ENCODE data around the gene SNAP25. TPM values are rescaled to one million over a fixed set of nuclear protein-coding genes. Genes with fewer than 3 reads are reported as not detected.

The SNAP25 gene
- polyA plus RNA-seq (2013, experiment 1 of 2; ENCODE audit: insufficient read length): 2.3 TPM
- polyA plus RNA-seq (2013, experiment 2 of 2; ENCODE audit: insufficient read length): 2.1 TPM

DNA sequence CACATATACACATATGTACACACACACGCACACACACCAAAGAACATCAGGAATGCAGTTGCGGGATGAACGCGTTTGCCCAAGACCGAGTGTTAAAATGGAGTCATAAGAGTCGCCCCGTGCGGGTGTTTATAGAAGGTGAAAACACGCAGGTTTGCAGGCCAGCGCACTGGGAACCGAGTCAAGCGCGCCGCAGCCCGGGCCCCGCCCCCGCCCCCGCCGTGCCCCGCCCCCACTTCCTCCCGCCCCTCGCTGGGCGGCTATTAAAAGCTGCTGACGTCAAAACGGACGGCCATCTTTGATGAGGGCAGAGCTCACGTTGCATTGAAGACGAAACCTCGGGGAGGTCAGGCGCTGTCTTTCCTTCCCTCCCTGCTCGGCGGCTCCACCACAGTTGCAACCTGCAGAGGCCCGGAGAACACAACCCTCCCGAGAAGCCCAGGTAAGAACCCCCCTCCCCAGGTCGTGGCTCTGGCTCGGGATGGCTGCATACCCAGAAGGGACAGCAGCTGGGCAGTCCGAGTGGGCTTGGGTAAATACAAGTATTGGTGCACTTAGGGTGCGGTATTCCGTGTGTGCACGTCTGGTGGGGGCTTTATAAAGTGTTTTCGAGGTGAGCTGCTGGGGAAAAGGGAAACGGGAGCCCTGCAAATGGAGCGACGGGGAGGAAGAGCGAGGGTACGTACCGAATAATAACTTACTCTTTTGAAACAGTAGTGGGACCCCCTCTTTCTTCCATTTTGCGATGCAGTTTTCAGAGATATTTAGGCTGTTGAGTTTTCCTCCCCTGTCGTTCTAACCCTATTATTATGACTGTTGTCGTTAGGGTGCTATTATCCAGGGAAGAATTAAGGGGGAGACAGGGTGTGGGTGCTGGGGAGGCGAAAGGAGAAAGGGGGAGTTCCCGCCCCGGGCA, at the start of gene SNAP25:
SNAP25 (plus strand) TSS at position 295 of the 916 bp plus-strand sequence. CDS start 56,662 bp downstream, outside the sequence.
- peak; percentile 92 for DNase-seq

DNA sequence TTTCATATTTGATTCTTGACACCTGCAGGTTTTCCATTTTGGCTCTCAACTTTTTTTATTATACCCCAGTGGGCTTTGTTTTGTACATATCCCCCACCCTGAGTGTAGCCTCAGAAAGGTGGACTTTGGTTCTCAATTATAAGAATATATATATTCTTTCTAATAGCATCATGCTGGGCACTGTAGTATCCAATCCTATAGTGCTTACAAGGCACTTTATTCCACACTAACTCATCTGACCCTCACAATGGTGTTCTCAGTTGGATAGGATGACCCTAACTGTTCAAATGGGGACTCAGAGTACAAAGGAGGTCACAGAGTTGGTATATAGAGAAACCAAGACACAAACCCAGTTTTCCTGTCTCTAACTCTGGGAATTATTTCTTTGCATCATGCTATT, 48.9 kb upstream of the SNAP25 start:
- no peak for DNase-seq

DNA sequence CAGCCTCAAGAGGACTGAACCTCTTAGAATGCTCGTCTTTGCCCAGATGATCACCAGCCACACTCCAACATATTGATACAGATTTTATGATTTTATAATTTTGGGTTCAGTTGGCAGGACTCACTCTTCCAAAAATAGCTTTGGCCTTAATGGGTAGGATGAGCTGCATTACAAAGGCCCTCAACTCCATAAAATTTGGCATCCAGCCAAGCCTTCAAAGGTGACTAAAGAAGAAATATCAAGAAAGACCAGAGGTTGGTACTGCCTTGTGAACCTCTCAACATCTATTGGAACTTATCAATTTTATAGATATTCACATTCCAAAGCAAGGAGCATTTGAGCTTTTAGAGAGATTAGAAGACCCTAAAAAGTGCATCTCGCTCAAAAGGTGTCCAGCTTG, 48.4 kb upstream of the SNAP25 start:
- DNase-seq: no peak

GRCh38 chr20:10171864-10172751, 46.5 kb upstream of the SNAP25 start:
- peak; percentile 31 for DNase-seq

- DNase-seq: no peak
These were observed 45.5 kb upstream of the SNAP25 start for GRCh38 chr20:10172998-10173655.

DNA sequence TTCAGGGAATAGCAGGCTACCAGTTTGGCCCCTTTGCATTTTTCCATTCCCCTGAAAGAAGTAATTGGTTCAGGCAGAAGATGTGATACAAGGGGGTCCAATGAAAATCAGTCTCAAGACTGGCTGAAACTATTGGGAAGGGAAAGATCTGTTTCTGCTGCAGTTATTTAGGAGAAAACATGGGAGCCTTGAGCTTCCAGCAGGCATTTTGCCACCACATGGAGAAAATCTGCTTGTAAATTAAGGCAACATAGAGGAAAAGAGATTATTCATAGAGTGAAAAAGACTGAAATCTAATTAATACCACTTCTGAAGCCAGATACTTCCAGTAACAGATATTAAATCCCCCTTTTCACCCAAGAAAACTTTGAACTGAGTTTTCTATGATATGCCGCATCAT, 44.2 kb upstream of the SNAP25 start:
- DNase-seq: no peak

GRCh38 chr20:10177326-10177725, 41.3 kb upstream of the SNAP25 start:
- DNase-seq: peak; percentile 41

DNA sequence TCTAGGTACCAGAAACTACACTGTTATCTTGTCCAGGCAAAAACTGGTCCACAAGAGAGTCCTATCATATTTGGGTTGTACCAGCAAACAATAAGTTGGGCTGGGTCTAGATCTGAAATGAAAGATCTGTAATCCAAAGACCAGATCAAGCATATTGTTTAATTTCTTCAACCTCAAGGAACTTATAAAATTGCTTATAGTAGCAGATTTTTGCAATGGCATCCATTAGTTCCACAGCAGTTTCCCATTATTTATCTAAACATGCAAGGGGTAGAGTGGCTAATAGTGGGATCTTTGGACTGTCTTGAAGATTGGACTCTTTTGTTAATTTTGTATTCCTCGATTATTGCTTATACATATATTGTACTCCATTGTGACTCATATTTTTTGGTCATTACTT, 40.5 kb upstream of the SNAP25 start:
- no peak for DNase-seq

GRCh38 chr20:10178727-10179313, 39.8 kb upstream of the SNAP25 start:
- no peak for DNase-seq

DNA sequence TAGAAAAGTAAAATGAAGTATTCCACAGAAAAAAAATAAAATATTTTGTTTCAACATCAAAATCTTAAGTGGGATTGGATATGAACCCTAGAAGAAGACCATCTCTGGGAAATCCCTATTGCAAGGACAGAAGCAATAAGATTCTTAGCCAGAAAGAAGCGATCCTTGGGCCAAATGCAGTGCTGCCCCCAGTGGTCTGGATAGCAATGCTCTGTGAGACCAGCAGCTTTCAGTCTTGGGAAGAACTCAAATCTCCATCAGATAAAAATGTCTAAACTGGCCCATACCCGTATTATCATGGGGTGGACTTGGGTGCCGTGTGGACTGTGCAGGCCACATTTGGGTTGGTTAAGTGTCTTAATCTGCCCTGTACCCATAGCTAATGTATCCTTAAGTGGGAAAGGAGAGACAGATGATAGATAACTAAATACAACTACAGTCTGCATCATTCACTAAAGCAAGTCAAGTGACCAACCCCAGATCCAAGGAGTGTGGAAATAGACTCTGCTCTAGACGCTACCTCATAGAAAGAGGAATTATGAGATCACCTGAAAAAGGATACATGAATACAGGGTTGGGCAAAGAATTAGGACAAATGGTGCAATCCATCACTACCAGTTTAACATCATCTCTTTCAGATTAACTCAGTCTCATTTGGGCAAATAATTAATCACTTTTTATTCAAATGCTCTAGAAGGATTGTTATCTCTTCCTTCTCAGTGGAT, 38.9 kb upstream of the SNAP25 start:
- no peak for DNase-seq

- DNase-seq: no peak
These were observed 37.9 kb upstream of the SNAP25 start for GRCh38 chr20:10180651-10181235.

DNA sequence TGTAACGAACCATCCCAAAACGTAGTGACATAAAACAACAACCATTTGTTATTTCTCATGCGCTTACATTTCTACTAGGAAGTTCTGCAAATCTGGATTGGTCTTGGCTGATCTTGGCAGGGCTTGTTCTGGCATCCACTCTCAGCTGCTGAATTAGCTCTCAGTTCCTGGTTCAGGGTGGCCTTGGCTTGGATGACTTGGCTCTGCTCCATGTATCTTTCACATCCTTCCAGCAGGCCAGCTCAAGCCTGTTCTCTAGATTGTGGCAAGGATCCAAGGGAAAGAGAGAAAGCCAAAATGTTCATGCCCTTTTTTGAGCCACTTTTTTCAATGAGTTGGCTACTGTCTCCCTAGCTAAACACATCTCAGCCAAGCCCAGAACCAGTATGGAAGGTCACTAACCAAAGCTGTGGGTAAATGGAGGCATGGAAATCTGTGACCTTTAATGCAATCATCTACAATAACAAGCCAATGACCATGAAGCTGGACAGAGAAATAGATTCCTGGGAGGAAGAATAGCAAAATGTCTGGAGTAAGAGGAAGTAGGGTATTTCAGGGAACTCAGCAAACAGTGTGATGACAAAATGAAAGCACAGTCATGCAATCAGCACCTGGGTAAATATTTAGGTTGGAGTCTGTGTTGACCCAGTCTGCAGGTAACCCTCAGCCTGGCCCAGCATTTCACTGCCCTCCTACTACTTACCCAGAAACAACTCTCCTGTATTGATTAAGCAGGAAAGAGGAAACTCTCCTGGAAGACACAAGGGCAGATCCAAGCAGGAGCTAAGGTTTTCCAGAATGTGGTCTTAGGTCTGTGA, 32.7 kb upstream of the SNAP25 start:
- DNase-seq: no peak

DNA sequence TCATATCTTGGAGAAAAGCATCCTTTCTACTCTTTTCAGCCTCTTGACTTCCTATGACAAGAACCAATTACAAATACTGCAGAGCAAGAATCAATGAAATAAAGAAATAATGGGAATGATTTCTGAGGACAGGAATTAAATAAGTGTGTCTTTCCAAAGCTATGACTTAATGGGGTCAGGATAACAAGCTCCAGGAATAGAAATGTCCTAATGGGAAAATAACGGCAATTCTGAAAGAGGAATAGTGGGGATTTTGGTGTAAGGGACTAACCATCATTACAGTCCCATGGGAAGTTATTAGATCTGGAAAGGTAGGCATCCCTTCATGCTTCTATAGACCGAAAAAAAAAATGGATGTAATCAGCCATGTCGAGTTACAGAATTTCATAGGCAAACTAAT, 28.2 kb upstream of the SNAP25 start:
- DNase-seq: no peak

DNA sequence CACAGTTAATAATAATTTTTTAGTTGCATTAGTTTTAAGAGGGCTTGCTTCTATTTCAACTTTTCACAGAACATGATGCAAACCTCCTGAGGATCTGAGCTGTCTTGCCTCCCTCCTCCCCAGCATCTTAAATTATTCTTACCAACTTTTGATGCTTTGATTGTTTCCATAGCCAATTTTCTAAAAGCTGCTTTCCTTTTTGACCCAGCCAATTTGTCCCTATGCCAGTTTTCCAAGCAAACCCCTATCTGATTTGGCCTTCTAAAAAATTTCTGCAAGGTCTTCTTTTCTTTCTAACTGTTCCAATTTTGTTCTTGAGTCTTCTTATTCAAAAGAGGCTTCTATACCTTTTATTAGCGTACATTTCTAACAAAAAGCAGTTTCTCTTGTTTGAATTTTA, 26.5 kb upstream of the SNAP25 start:
- no peak for DNase-seq

- no peak for DNase-seq
These were observed 24.5 kb upstream of the SNAP25 start for GRCh38 chr20:10194166-10194565.

DNA sequence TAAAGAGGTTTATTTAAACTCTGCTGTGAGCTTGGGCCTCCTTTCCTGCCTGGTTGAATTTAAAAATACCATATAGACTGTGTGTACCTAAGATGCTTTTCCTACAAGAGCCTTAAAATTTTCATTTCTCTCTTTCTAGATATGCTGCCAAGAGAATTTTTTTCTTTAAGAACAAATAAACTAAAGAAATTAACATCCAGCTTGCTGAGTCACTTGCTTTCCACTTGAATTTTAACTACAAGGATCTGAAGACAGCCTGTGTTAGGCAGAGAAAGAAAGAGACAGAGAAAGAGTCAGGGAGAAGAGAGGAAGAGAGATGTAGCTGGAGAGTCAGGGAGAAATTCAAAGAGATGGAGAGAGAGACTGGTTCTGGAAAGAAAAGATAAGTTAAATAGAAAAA, 18.3 kb upstream of the SNAP25 start:
- no peak for DNase-seq

DNA sequence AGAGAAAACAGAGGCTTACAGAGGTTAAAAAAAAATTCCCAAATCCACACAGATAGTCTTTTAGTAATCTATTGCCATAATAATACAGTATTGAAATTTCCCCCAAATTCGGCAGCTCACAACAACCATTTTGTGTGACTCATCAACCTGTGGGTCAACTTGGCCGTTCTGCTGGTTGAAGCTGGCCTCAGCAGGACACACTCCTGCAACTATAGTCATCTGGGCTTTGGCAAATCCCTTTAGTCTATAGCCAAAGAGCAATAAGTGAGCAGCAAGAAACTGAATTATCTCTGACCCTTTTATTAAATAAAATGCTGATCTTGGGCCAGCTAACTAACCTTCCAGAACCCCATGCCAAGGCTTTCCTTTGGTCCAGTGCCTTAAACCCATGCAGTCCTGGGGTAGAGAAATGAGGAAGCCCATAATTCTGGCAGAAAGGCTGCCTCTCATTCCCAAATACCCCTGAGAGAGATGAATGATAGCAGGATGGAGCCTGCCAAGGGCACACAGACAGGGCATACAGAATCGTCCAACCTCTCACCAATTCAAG, 17.2 kb upstream of the SNAP25 start:
- DNase-seq: no peak

- DNase-seq: no peak
These were observed 9.5 kb upstream of the SNAP25 start for GRCh38 chr20:10209091-10209490.

- no peak for DNase-seq
These were observed 5.1 kb upstream of the SNAP25 start for GRCh38 chr20:10213526-10213925.

Data from fibroblast of skin of abdomen (primary cell).